ENCODE data around the gene CNTN4.

The CNTN4 gene

DNA sequence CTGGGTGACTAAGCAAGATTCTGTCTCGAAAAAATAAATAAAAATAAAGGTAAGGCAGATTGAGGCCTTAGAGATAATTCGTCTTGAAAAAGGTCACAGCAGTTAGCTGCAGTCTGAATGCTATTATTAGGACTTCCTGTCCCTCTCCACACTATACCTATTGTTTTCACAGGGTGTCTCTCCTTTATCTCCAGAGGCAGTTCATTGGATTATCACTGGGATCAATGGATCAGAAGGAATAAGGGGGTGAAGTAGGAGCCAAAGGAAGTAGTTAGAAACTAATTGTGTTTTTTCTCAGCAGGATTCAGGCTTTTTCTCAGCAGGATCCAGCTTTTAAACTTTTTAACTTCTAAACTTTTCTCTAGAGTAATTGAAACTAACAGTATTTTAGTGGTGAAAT lies 684.6 kb downstream of the CNTN4 start:
- H3K27me3 ChIP-seq (ENCODE audit: insufficient read depth, low read depth) = no peaks in the 10 kb centered on the region
- H3K4me2 ChIP-seq = no peak overlapping the region
- no peaks in the 10 kb centered on the region for H3K79me2 ChIP-seq (ENCODE audit: insufficient read depth, low read depth)
- no peak overlapping the region for H3K27ac ChIP-seq
- H4K20me1 ChIP-seq (ENCODE audit: insufficient read depth) = no peaks in the 10 kb centered on the region
- TF ChIP-seq, protein P1, sequence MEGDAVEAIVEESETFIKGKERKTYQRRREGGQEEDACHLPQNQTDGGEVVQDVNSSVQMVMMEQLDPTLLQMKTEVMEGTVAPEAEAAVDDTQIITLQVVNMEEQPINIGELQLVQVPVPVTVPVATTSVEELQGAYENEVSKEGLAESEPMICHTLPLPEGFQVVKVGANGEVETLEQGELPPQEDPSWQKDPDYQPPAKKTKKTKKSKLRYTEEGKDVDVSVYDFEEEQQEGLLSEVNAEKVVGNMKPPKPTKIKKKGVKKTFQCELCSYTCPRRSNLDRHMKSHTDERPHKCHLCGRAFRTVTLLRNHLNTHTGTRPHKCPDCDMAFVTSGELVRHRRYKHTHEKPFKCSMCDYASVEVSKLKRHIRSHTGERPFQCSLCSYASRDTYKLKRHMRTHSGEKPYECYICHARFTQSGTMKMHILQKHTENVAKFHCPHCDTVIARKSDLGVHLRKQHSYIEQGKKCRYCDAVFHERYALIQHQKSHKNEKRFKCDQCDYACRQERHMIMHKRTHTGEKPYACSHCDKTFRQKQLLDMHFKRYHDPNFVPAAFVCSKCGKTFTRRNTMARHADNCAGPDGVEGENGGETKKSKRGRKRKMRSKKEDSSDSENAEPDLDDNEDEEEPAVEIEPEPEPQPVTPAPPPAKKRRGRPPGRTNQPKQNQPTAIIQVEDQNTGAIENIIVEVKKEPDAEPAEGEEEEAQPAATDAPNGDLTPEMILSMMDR (conservative IDR thresholded peaks at IDR 0.05; ENCODE audit: low read depth, low read length) = no peak
- H3K4me1 ChIP-seq (ENCODE audit: low read depth, poor library complexity, severe bottlenecking) = no peaks in the 10 kb centered on the region
- no peak overlapping the region for H2AFZ ChIP-seq (ENCODE audit: low read depth)
- H3K36me3 ChIP-seq (ENCODE audit: insufficient read depth) = no peaks in the 10 kb centered on the region
- no peak overlapping the region for H3K9ac ChIP-seq
- H3K4me3 ChIP-seq (IDR thresholded peaks at IDR 0.05; ENCODE audit: insufficient read depth, low read depth, low read length) = no peak overlapping the region

DNA sequence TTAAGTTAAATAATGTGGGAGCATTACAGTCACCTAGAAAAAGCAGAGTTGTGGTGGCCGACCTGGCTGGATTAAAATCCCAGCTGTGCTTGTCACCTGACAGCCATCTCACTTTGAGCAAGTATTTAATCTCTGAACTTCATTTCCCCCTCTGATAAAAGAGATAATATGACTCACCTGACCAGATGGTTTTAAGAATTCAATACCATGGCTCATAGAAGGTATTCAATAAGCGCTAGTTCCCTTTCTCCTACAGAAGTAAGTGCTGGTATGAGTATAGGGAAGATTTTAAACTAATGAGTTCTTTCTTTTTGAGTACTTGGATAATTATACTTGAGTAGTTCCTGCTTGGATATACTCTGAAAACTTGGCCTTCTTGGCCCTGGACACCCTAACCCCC lies 686.0 kb downstream of the CNTN4 start:
- Histone ChIP-seq H3K4me1 (ENCODE audit: low read depth, poor library complexity, severe bottlenecking) (no peaks in the 10 kb centered on the region), H4K20me1 (ENCODE audit: insufficient read depth) (no peaks in the 10 kb centered on the region)

DNA sequence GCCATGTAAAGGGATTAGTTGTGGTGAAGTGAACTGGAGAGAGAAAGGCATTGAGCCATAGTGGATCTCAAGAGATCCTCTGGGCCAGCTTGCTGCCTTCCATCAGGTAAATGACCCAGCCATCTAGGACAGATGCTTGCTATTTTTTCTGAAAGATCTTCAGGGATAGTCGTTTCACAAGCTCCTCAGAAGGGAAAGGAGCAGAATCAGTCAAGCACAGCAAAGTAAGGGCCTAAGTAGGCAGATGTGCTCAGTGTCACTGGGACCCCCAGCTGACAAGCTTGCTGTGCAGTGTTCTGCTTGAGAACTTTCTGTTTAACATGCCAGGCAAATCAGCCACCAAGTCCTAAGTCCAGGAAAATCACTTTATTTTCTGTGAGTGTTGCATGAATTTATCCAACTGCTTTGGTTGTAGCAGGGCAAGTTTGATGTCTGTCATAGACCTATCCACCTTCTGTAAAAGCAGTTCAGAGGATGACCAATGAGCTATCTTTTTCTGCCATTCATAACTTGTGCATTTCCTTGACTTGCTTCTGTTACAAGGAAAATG lies 691.7 kb downstream of the CNTN4 start:
- Histone ChIP-seq H3K79me2 (ENCODE audit: insufficient read depth, low read depth) (no peaks in the 10 kb centered on the region), H3K27ac (no peak overlapping the region), H3K36me3 (ENCODE audit: insufficient read depth) (no peaks in the 10 kb centered on the region), H3K4me2 (no peak overlapping the region), H3K9ac (no peak overlapping the region), H4K20me1 (ENCODE audit: insufficient read depth) (no peaks in the 10 kb centered on the region), H3K27me3 (ENCODE audit: insufficient read depth, low read depth) (no peaks in the 10 kb centered on the region), H2AFZ (ENCODE audit: low read depth) (no peak overlapping the region), H3K4me3 (IDR thresholded peaks at IDR 0.05; ENCODE audit: insufficient read depth, low read depth, low read length) (no peak overlapping the region), H3K4me1 (ENCODE audit: low read depth, poor library complexity, severe bottlenecking) (no peaks in the 10 kb centered on the region)
- TF ChIP-seq, protein P1 (conservative IDR thresholded peaks at IDR 0.05; ENCODE audit: low read depth, low read length) = no peak

More for the DNA sequence above, 686.0 kb downstream of the CNTN4 start:
- no peak overlapping the region for H2AFZ ChIP-seq (ENCODE audit: low read depth)
- no peak overlapping the region for H3K9ac ChIP-seq
- no peak overlapping the region for H3K27ac ChIP-seq
- no peaks in the 10 kb centered on the region for H3K27me3 ChIP-seq (ENCODE audit: insufficient read depth, low read depth)
- H3K4me2 ChIP-seq = no peak overlapping the region
- TF ChIP-seq, protein P1 (conservative IDR thresholded peaks at IDR 0.05; ENCODE audit: low read depth, low read length) = no peak
- no peak overlapping the region for H3K4me3 ChIP-seq (IDR thresholded peaks at IDR 0.05; ENCODE audit: insufficient read depth, low read depth, low read length)
- H3K36me3 ChIP-seq (ENCODE audit: insufficient read depth) = no peaks in the 10 kb centered on the region
- H3K79me2 ChIP-seq (ENCODE audit: insufficient read depth, low read depth) = no peaks in the 10 kb centered on the region

DNA sequence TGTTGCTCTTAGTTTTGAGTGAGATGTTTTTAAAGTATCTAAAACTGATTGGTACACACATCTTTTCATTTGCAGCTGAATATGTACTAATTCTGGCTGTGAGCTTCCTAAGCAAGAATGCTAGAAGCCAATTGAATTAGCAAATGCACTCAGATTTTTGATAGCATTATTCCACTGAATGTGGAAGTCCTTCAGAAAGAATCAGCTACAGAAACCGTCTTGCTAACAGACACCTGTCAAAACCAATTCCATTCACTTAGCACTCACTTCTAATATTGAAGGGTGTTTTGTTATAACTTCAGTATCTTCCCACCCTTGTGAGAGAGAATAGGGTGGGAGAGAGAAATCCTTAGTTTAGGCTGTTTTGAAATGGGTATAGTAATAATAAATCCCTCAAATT lies 693.8 kb downstream of the CNTN4 start:
- Histone ChIP-seq H3K4me2 (no peak overlapping the region), H2AFZ (ENCODE audit: low read depth) (no peak overlapping the region), H3K27ac (no peak overlapping the region), H3K4me1 (ENCODE audit: low read depth, poor library complexity, severe bottlenecking) (no peaks in the 10 kb centered on the region), H3K36me3 (ENCODE audit: insufficient read depth) (no peaks in the 10 kb centered on the region), H3K4me3 (IDR thresholded peaks at IDR 0.05; ENCODE audit: insufficient read depth, low read depth, low read length) (no peak overlapping the region), H3K27me3 (ENCODE audit: insufficient read depth, low read depth) (no peaks in the 10 kb centered on the region), H3K79me2 (ENCODE audit: insufficient read depth, low read depth) (no peaks in the 10 kb centered on the region), H4K20me1 (ENCODE audit: insufficient read depth) (no peaks in the 10 kb centered on the region), H3K9ac (no peak overlapping the region)
- TF ChIP-seq, protein P1 (conservative IDR thresholded peaks at IDR 0.05; ENCODE audit: low read depth, low read length) = no peak

Data from KMS-11 (cell line).